WTC11 (cell line): ENCODE measurements around the gene CTXN1. TPM values are rescaled to one million over a fixed set of nuclear protein-coding genes. Genes with fewer than 3 reads are reported as not detected.

Experiments
- ATF6 ChIP-seq: sonication (generic); formaldehyde crosslinking; IDR thresholded peaks from 2 replicates; pipeline ENCODE4 v1.8.1; 2023; ENCODE audit warnings: mild to moderate bottlenecking, missing genetic modification reagents
- CREM ChIP-seq: sonication (generic); formaldehyde crosslinking; IDR thresholded peaks from 2 replicates; pipeline ENCODE4 v1.8.1; 2022; ENCODE audit warnings: mild to moderate bottlenecking, missing genetic modification reagents, moderate library complexity
- EMX1 ChIP-seq: fragments of 250-450 bp; sonication (Bioruptor Pico); IDR thresholded peaks from 2 replicates; pipeline ENCODE4 v1.8.0; 2021; ENCODE audit warnings: mild to moderate bottlenecking
- ERG ChIP-seq: fragments of 250-450 bp; sonication (Bioruptor Pico); IDR thresholded peaks from 2 replicates; pipeline ENCODE4 v1.8.0; 2021; ENCODE audit warnings: mild to moderate bottlenecking
- ESRRA ChIP-seq: sonication (generic); formaldehyde crosslinking; IDR thresholded peaks from 2 replicates; pipeline ENCODE4 v1.8.1; 2022; ENCODE audit warnings: mild to moderate bottlenecking, missing genetic modification reagents, borderline replicate concordance
- ETV6 ChIP-seq: sonication (generic); formaldehyde crosslinking; IDR thresholded peaks from 2 replicates; pipeline ENCODE4 v1.8.1; 2022; ENCODE audit warnings: mild to moderate bottlenecking, missing genetic modification reagents
- GRHL2 ChIP-seq: fragments of 250-450 bp; sonication (Bioruptor Pico); IDR thresholded peaks from 2 replicates; pipeline ENCODE4 v1.8.0; 2022; ENCODE audit warnings: mild to moderate bottlenecking, moderate library complexity; ENCODE audit not compliant: insufficient replicate concordance, severe bottlenecking
- IRF2 ChIP-seq: sonication (generic); formaldehyde crosslinking; IDR thresholded peaks from 2 replicates; pipeline ENCODE4 v1.8.0; 2022; ENCODE audit warnings: low read depth, missing genetic modification reagents, borderline replicate concordance
- MXD4 ChIP-seq: fragments of 250-450 bp; sonication (Bioruptor Pico); IDR thresholded peaks from 2 replicates; pipeline ENCODE4 v1.8.0; 2021; ENCODE audit warnings: mild to moderate bottlenecking, moderate library complexity, borderline replicate concordance
- NFATC4 ChIP-seq: fragments of 250-450 bp; sonication (Bioruptor Pico); IDR thresholded peaks from 2 replicates; pipeline ENCODE4 v1.9.0; 2021; ENCODE audit warnings: mild to moderate bottlenecking
- PRDM15 ChIP-seq: sonication (generic); formaldehyde crosslinking; IDR thresholded peaks from 2 replicates; pipeline ENCODE4 v1.8.0; 2022; ENCODE audit warnings: missing genetic modification reagents
- PRRX2 ChIP-seq: fragments of 250-450 bp; sonication (Bioruptor Pico); IDR thresholded peaks from 2 replicates; pipeline ENCODE4 v1.8.0; 2021; ENCODE audit warnings: mild to moderate bottlenecking
- RELA ChIP-seq: sonication (generic); formaldehyde crosslinking; IDR thresholded peaks from 2 replicates; pipeline ENCODE4 v1.8.1; 2022; ENCODE audit warnings: missing genetic modification reagents, mild to moderate bottlenecking, borderline replicate concordance
- SOX15 ChIP-seq: fragments of 250-450 bp; sonication (Bioruptor Pico); IDR thresholded peaks from 2 replicates; pipeline ENCODE4 v1.9.0; 2021; ENCODE audit warnings: mild to moderate bottlenecking
- SP1 ChIP-seq: sonication (generic); formaldehyde crosslinking; conservative IDR thresholded peaks from 2 replicates; pipeline ENCODE4 v1.8.1; 2022; ENCODE audit warnings: missing genetic modification reagents
- ZNF219 ChIP-seq: sonication (generic); formaldehyde crosslinking; IDR thresholded peaks from 2 replicates; pipeline ENCODE4 v1.8.0; 2023; ENCODE audit warnings: missing genetic modification reagents, mild to moderate bottlenecking, borderline replicate concordance
- ZNF317 ChIP-seq: sonication (generic); formaldehyde crosslinking; IDR thresholded peaks from 2 replicates; pipeline ENCODE4 v1.8.1; 2023; ENCODE audit warnings: low read depth, mild to moderate bottlenecking, moderate library complexity, missing genetic modification reagents, borderline replicate concordance
- ZNF423 ChIP-seq: fragments of 250-450 bp; sonication (Bioruptor Pico); IDR thresholded peaks from 2 replicates; pipeline ENCODE4 v2.1.2; 2022; ENCODE audit warnings: mild to moderate bottlenecking, moderate library complexity
- total RNA-seq: library from RNA; stranded (reverse); gene quantifications from 3 replicates; pipeline ENCODE4 v1.2.3, GENCODE V29; 2021
- TF ChIP-seq, protein P1 (sequence below): sonication (generic); formaldehyde crosslinking; IDR thresholded peaks from 2 replicates; pipeline ENCODE4 v1.8.0; 2022; ENCODE audit warnings: mild to moderate bottlenecking, missing genetic modification reagents
- TF ChIP-seq, protein P2 (sequence below): fragments of 250-450 bp; sonication (Bioruptor Pico); IDR thresholded peaks from 2 replicates; pipeline ENCODE4 v1.9.0; 2021; ENCODE audit warnings: mild to moderate bottlenecking
- TF ChIP-seq, protein P3 (sequence below): sonication (generic); formaldehyde crosslinking; IDR thresholded peaks from 2 replicates; pipeline ENCODE4 v1.8.1; 2022; ENCODE audit warnings: mild to moderate bottlenecking, moderate library complexity, missing genetic modification reagents
- TF ChIP-seq, protein P4 (sequence below): sonication (generic); formaldehyde crosslinking; IDR thresholded peaks from 2 replicates; pipeline ENCODE4 v1.8.1; 2023; ENCODE audit warnings: mild to moderate bottlenecking, missing genetic modification reagents
- TF ChIP-seq, protein P5 (sequence below): sonication (generic); formaldehyde crosslinking; IDR thresholded peaks from 2 replicates; pipeline ENCODE4 v1.8.1; 2023; ENCODE audit warnings: mild to moderate bottlenecking, moderate library complexity, missing genetic modification reagents

CTXN1 gene
- total RNA-seq, 1 experiment from 2014 or later = 48.2 TPM

GRCh38 chr19:7888145-7888825 is 37.6 kb downstream of the CTXN1 start, which contains the start of gene LRRC8E (continued):
- TF ChIP-seq, protein P1, sequence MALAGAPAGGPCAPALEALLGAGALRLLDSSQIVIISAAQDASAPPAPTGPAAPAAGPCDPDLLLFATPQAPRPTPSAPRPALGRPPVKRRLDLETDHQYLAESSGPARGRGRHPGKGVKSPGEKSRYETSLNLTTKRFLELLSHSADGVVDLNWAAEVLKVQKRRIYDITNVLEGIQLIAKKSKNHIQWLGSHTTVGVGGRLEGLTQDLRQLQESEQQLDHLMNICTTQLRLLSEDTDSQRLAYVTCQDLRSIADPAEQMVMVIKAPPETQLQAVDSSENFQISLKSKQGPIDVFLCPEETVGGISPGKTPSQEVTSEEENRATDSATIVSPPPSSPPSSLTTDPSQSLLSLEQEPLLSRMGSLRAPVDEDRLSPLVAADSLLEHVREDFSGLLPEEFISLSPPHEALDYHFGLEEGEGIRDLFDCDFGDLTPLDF (CRISPR knock-in tag) = no peak
- TF ChIP-seq EMX1 (CRISPR knock-in tag) (no peak), SOX15 (CRISPR knock-in tag) (no peak), GRHL2 (CRISPR knock-in tag) (no peak), ERG (no peak), NFATC4 (CRISPR knock-in tag) (no peak), SP1 (CRISPR knock-in tag) (peak; percentile 54; the same call in 1 of the 2 replicates), PRDM15 (no peak), ZNF423 (CRISPR knock-in tag) (peak; percentile 22; the same call in 1 of the 2 replicates), ESRRA (CRISPR knock-in tag) (no peak), CREM (no peak), ZNF317 (CRISPR knock-in tag) (no peak), ATF6 (CRISPR knock-in tag) (no peak), ETV6 (peak; percentile 49; the same call in 1 of the 2 replicates), RELA (CRISPR knock-in tag) (peak; percentile 36; the same call in 1 of the 2 replicates), MXD4 (no peak), ZNF219 (CRISPR knock-in tag) (no peak), PRRX2 (CRISPR knock-in tag) (no peak), IRF2 (CRISPR knock-in tag) (no peak)
- TF ChIP-seq, protein P2, sequence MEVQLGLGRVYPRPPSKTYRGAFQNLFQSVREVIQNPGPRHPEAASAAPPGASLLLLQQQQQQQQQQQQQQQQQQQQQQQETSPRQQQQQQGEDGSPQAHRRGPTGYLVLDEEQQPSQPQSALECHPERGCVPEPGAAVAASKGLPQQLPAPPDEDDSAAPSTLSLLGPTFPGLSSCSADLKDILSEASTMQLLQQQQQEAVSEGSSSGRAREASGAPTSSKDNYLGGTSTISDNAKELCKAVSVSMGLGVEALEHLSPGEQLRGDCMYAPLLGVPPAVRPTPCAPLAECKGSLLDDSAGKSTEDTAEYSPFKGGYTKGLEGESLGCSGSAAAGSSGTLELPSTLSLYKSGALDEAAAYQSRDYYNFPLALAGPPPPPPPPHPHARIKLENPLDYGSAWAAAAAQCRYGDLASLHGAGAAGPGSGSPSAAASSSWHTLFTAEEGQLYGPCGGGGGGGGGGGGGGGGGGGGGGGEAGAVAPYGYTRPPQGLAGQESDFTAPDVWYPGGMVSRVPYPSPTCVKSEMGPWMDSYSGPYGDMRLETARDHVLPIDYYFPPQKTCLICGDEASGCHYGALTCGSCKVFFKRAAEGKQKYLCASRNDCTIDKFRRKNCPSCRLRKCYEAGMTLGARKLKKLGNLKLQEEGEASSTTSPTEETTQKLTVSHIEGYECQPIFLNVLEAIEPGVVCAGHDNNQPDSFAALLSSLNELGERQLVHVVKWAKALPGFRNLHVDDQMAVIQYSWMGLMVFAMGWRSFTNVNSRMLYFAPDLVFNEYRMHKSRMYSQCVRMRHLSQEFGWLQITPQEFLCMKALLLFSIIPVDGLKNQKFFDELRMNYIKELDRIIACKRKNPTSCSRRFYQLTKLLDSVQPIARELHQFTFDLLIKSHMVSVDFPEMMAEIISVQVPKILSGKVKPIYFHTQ = no peak
- TF ChIP-seq, protein P3, sequence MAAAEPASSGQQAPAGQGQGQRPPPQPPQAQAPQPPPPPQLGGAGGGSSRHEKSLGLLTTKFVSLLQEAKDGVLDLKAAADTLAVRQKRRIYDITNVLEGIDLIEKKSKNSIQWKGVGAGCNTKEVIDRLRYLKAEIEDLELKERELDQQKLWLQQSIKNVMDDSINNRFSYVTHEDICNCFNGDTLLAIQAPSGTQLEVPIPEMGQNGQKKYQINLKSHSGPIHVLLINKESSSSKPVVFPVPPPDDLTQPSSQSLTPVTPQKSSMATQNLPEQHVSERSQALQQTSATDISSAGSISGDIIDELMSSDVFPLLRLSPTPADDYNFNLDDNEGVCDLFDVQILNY = peak; percentile 75; the same call in 1 of the 2 replicates
- TF ChIP-seq, protein P4, sequence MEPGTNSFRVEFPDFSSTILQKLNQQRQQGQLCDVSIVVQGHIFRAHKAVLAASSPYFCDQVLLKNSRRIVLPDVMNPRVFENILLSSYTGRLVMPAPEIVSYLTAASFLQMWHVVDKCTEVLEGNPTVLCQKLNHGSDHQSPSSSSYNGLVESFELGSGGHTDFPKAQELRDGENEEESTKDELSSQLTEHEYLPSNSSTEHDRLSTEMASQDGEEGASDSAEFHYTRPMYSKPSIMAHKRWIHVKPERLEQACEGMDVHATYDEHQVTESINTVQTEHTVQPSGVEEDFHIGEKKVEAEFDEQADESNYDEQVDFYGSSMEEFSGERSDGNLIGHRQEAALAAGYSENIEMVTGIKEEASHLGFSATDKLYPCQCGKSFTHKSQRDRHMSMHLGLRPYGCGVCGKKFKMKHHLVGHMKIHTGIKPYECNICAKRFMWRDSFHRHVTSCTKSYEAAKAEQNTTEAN (CRISPR knock-in tag) = no peak
- TF ChIP-seq, protein P5, sequence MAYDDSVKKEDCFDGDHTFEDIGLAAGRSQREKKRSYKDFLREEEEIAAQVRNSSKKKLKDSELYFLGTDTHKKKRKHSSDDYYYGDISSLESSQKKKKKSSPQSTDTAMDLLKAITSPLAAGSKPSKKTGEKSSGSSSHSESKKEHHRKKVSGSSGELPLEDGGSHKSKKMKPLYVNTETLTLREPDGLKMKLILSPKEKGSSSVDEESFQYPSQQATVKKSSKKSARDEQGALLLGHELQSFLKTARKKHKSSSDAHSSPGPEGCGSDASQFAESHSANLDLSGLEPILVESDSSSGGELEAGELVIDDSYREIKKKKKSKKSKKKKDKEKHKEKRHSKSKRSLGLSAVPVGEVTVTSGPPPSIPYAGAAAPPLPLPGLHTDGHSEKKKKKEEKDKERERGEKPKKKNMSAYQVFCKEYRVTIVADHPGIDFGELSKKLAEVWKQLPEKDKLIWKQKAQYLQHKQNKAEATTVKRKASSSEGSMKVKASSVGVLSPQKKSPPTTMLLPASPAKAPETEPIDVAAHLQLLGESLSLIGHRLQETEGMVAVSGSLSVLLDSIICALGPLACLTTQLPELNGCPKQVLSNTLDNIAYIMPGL = no peak
- TF ChIP-seq, all 79 proteins: peak for 5
